Activated T-helper 1 cell treated with anti-CD3 and anti-CD28 coated beads, Interleukin-12 subunit alpha, Interleukin-12 subunit beta, Interleukin-2, Interleukin-4 antibody, amounts not matched to agents 30 ng/mL and 10 ng/mL and 1 ng/mL, durations not matched to agents 14 hours and 24 hours and 36 hours (primary cell): ENCODE measurements around the gene BCAS3. TPM values are rescaled to one million over a fixed set of nuclear protein-coding genes. Genes with fewer than 3 reads are reported as not detected.

ENCODE experiments used
- DNase-seq: peaks from one replicate; pipeline ENCODE4 v3.0.0; 2021; ENCODE audit warnings: low spot score
- H3K27ac Mint-ChIP-seq: one replicate; pipeline ENCODE4 v1.8.0; 2021; ENCODE audit warnings: mild to moderate bottlenecking, mixed read lengths
- H3K27me3 Mint-ChIP-seq: one replicate; pipeline ENCODE4 v1.8.0; 2022; ENCODE audit warnings: mild to moderate bottlenecking, moderate library complexity, mixed read lengths; ENCODE audit not compliant: insufficient read depth
- H3K36me3 Mint-ChIP-seq: one replicate; pipeline ENCODE4 v1.8.0; 2021; ENCODE audit warnings: low read depth, mixed read lengths
- H3K4me1 Mint-ChIP-seq: one replicate; pipeline ENCODE4 v1.8.0; 2021; ENCODE audit warnings: low read depth, mixed read lengths
- H3K4me3 Mint-ChIP-seq: one replicate; pipeline ENCODE4 v1.8.0; 2021; ENCODE audit warnings: mild to moderate bottlenecking, moderate library complexity, mixed read lengths
- H3K9me3 Mint-ChIP-seq: one replicate; pipeline ENCODE4 v1.8.0; 2021; ENCODE audit warnings: mixed read lengths
- intact Hi-C: fragments of 100-400 bp; cut with micrococcal nuclease; formaldehyde crosslinking; loops from one replicate; pipeline ENCODE4 v1.15.1; 2024
- total RNA-seq: library from RNA; stranded (reverse); gene quantifications from 2 replicates; pipeline ENCODE4 v1.2.3, GENCODE V29; 2022

Gene BCAS3
- total RNA-seq, 1 donor from 2014 or later = 8.3 TPM

- H3K4me3 Mint-ChIP-seq = no peak overlapping the region
- no peaks in the 10 kb centered on the region for H3K9me3 Mint-ChIP-seq
- intact Hi-C loops = no loop called here
- H3K27ac Mint-ChIP-seq = no peak overlapping the region
- no peaks in the 10 kb centered on the region for H3K36me3 Mint-ChIP-seq
- H3K4me1 Mint-ChIP-seq = no peaks in the 10 kb centered on the region
- no peak for DNase-seq
- peaks cover 2% of the 10 kb centered on the region for H3K27me3 Mint-ChIP-seq
Measured at GRCh38 chr17:61309362-61310256, 632.0 kb downstream of the BCAS3 start.

- Mint-ChIP-seq H3K36me3 (no peaks in the 10 kb centered on the region), H3K4me3 (no peak overlapping the region), H3K27ac (no peak overlapping the region), H3K27me3 (peaks cover 2% of the 10 kb centered on the region), H3K9me3 (no peaks in the 10 kb centered on the region), H3K4me1 (no peaks in the 10 kb centered on the region)
- intact Hi-C loops = no loop called here
- no peak for DNase-seq
Measured at GRCh38 chr17:61310590-61310989, 632.9 kb downstream of the BCAS3 start.

- Mint-ChIP-seq H3K27ac (no peak overlapping the region), H3K36me3 (no peaks in the 10 kb centered on the region), H3K27me3 (peaks cover 2% of the 10 kb centered on the region), H3K4me3 (no peak overlapping the region), H3K9me3 (no peaks in the 10 kb centered on the region), H3K4me1 (no peaks in the 10 kb centered on the region)
- DNase-seq = no peak
- intact Hi-C loops = no loop called here
Measured at GRCh38 chr17:61312406-61313295, 635.0 kb downstream of the BCAS3 start.

- Mint-ChIP-seq H3K36me3 (no peaks in the 10 kb centered on the region), H3K9me3 (no peaks in the 10 kb centered on the region), H3K4me1 (no peaks in the 10 kb centered on the region), H3K4me3 (no peak overlapping the region), H3K27me3 (no peaks in the 10 kb centered on the region), H3K27ac (no peak overlapping the region)
- DNase-seq = no peak
- intact Hi-C loops = no loop called here
Measured at GRCh38 chr17:61313461-61314326, 636.0 kb downstream of the BCAS3 start.

GRCh38 chr17:61314368-61315078, 636.9 kb downstream of the BCAS3 start:
- Mint-ChIP-seq H3K4me1 (no peaks in the 10 kb centered on the region), H3K36me3 (no peaks in the 10 kb centered on the region), H3K27me3 (no peaks in the 10 kb centered on the region), H3K9me3 (no peaks in the 10 kb centered on the region), H3K4me3 (no peak overlapping the region), H3K27ac (no peak overlapping the region)
- no peak for DNase-seq
- intact Hi-C loops = no loop called here

GRCh38 chr17:61316633-61317032, 639.0 kb downstream of the BCAS3 start:
- intact Hi-C loops = no loop called here
- no peak for DNase-seq
- Mint-ChIP-seq H3K4me3 (no peak overlapping the region), H3K36me3 (no peaks in the 10 kb centered on the region), H3K27me3 (peaks cover 2% of the 10 kb centered on the region), H3K9me3 (no peaks in the 10 kb centered on the region), H3K27ac (no peak overlapping the region), H3K4me1 (no peaks in the 10 kb centered on the region)

GRCh38 chr17:61317779-61318178, 640.1 kb downstream of the BCAS3 start:
- peaks cover 2% of the 10 kb centered on the region for H3K27me3 Mint-ChIP-seq

GRCh38 chr17:61318684-61319098, 641.0 kb downstream of the BCAS3 start:
- H3K9me3 Mint-ChIP-seq = no peaks in the 10 kb centered on the region
- no peak overlapping the region for H3K4me3 Mint-ChIP-seq
- H3K27me3 Mint-ChIP-seq = peaks cover 2% of the 10 kb centered on the region
- no peak for DNase-seq
- H3K36me3 Mint-ChIP-seq = no peaks in the 10 kb centered on the region
- no peaks in the 10 kb centered on the region for H3K4me1 Mint-ChIP-seq
- H3K27ac Mint-ChIP-seq = no peak overlapping the region
- intact Hi-C loops = no loop called here

More at GRCh38 chr17:61317779-61318178, 640.1 kb downstream of the BCAS3 start:
- no peaks in the 10 kb centered on the region for H3K4me1 Mint-ChIP-seq
- no peak overlapping the region for H3K27ac Mint-ChIP-seq
- H3K36me3 Mint-ChIP-seq = no peaks in the 10 kb centered on the region
- H3K9me3 Mint-ChIP-seq = no peaks in the 10 kb centered on the region
- no peak for DNase-seq
- H3K4me3 Mint-ChIP-seq = no peak overlapping the region
- intact Hi-C loops = no loop called here

GRCh38 chr17:61321344-61321743, 643.7 kb downstream of the BCAS3 start:
- no peak overlapping the region for H3K27ac Mint-ChIP-seq
- no peaks in the 10 kb centered on the region for H3K9me3 Mint-ChIP-seq
- H3K4me1 Mint-ChIP-seq = no peaks in the 10 kb centered on the region
- no peak overlapping the region for H3K4me3 Mint-ChIP-seq
- peaks cover 6% of the 10 kb centered on the region for H3K27me3 Mint-ChIP-seq
- no peak for DNase-seq
- intact Hi-C loops = no loop called here
- H3K36me3 Mint-ChIP-seq = no peaks in the 10 kb centered on the region

- no peak overlapping the region for H3K4me3 Mint-ChIP-seq
- H3K27ac Mint-ChIP-seq = no peak overlapping the region
- no peaks in the 10 kb centered on the region for H3K36me3 Mint-ChIP-seq
- no peak for DNase-seq
- intact Hi-C loops = no loop called here
- no peaks in the 10 kb centered on the region for H3K9me3 Mint-ChIP-seq
- no peaks in the 10 kb centered on the region for H3K4me1 Mint-ChIP-seq
- H3K27me3 Mint-ChIP-seq = peaks cover 6% of the 10 kb centered on the region
Measured at GRCh38 chr17:61322325-61323002, 644.8 kb downstream of the BCAS3 start.

- no peak overlapping the region for H3K4me3 Mint-ChIP-seq
- H3K36me3 Mint-ChIP-seq = no peaks in the 10 kb centered on the region
- intact Hi-C loops = no loop called here
- no peaks in the 10 kb centered on the region for H3K4me1 Mint-ChIP-seq
- DNase-seq = no peak
- H3K27me3 Mint-ChIP-seq = peaks cover 6% of the 10 kb centered on the region
- H3K9me3 Mint-ChIP-seq = no peaks in the 10 kb centered on the region
- H3K27ac Mint-ChIP-seq = no peak overlapping the region
Measured at GRCh38 chr17:61323003-61323908, 645.6 kb downstream of the BCAS3 start.
